ENCODE data around the gene RGS17.
"Not testable (repeated sequence)": the region's sequence is repeated elsewhere in the genome, so short reads cannot be mapped to it uniquely, and the experiment has no call there.

Gene RGS17

GRCh38 chr6:153125032-153125431 is 6.0 kb downstream of the RGS17 start:
- no peak overlapping the region for H3K27ac ChIP-seq
- TF ChIP-seq ZFX (IDR thresholded peaks at IDR 0.05; ENCODE audit: borderline replicate concordance) = no peak
- no peak for TF ChIP-seq CTCF (IDR thresholded peaks at IDR 0.05)

GRCh38 chr6:153123801-153124200 is 7.3 kb downstream of the RGS17 start:
- no peak overlapping the region for H3K27ac ChIP-seq
- TF ChIP-seq ZFX (IDR thresholded peaks at IDR 0.05; ENCODE audit: borderline replicate concordance) (no peak), CTCF (IDR thresholded peaks at IDR 0.05) (no peak)

GRCh38 chr6:153121311-153121710 is 9.8 kb downstream of the RGS17 start:
- TF ChIP-seq CTCF (IDR thresholded peaks at IDR 0.05) = no peak
- TF ChIP-seq ZFX (IDR thresholded peaks at IDR 0.05; ENCODE audit: borderline replicate concordance) = no peak
- no peak overlapping the region for H3K27ac ChIP-seq

- no peak overlapping the region for H3K27ac ChIP-seq
- TF ChIP-seq ZFX (IDR thresholded peaks at IDR 0.05; ENCODE audit: borderline replicate concordance) (no peak), CTCF (IDR thresholded peaks at IDR 0.05) (no peak)
Observed at GRCh38 chr6:153117986-153118879, 12.8 kb downstream of the RGS17 start.

- not testable (repeated sequence) for H3K27ac ChIP-seq
Observed at GRCh38 chr6:153111082-153111481, 20.0 kb downstream of the RGS17 start.

- not testable (repeated sequence) for H3K27ac ChIP-seq
Observed at GRCh38 chr6:153110612-153111011, 20.5 kb downstream of the RGS17 start.

GRCh38 chr6:153108315-153108714 is 22.8 kb downstream of the RGS17 start:
- TF ChIP-seq CTCF (IDR thresholded peaks at IDR 0.05) (0 out of 2 replicates have a peak, but pooled peaks have one; percentile 5), ZFX (IDR thresholded peaks at IDR 0.05; ENCODE audit: borderline replicate concordance) (no peak)
- H3K27ac ChIP-seq = no peak overlapping the region

GRCh38 chr6:153106021-153106420 is 25.1 kb downstream of the RGS17 start:
- TF ChIP-seq ZFX (IDR thresholded peaks at IDR 0.05; ENCODE audit: borderline replicate concordance) (no peak), CTCF (IDR thresholded peaks at IDR 0.05) (no peak)
- no peak overlapping the region for H3K27ac ChIP-seq
